PFSK-1 (cell line): Measurements from ENCODE around the gene UTP4.

Experiments used
- POLR2AphosphoS5 ChIP-seq: IDR thresholded peaks from 2 replicates; pipeline ENCODE4 v1.6.1; 2012; ENCODE audit warnings: low read depth, mild to moderate bottlenecking, control low read depth, low read length, moderate library complexity
- REST ChIP-seq, 2 experiments: IDR thresholded peaks; 2 replicates each; pipeline versions ENCODE4 v1.6.1 to v1.8.0; 2011 to 2012; ENCODE audit warnings: low read depth in 2 of 2, low read length in 2 of 2, control low read depth in 1 of 2, inconsistent platforms in 1 of 2, mild to moderate bottlenecking in 1 of 2, moderate library complexity in 1 of 2; ENCODE audit not compliant: insufficient read depth in 1 of 2
- SIN3A ChIP-seq: IDR thresholded peaks from 2 replicates; pipeline ENCODE4 v1.6.1; 2012; ENCODE audit warnings: mild to moderate bottlenecking, low read length, moderate library complexity, borderline replicate concordance; ENCODE audit not compliant: insufficient read depth
- TAF1 ChIP-seq: IDR thresholded peaks from 2 replicates; pipeline ENCODE4 v1.6.1; 2012; ENCODE audit warnings: low read length, control low read depth, borderline replicate concordance; ENCODE audit not compliant: insufficient read depth

GRCh38 chr16:69188716-69189115 lies 56.3 kb downstream of the UTP4 start:
- TF ChIP-seq TAF1 (no peak), POLR2AphosphoS5 (no peak), REST (IDR thresholded peaks at IDR 0.05; ENCODE audit: insufficient read depth in 1 of 2, low read depth in 2 of 2, low read length in 2 of 2) (no peak), SIN3A (no peak)
